H9 (cell line): ENCODE measurements around the gene UBE2D2. TPM values are rescaled to one million over a fixed set of nuclear protein-coding genes. Genes with fewer than 3 reads are reported as not detected.
A peak's percentile ranks its signal among the peaks of the same experiment; 100 is the strongest.

Experiments
- DNase-seq: peaks from one replicate; pipeline ENCODE4 v3.0.0-alpha.2; 2017
- H2AFZ ChIP-seq: one replicate; pipeline ENCODE4 v1.6.1; 2013; ENCODE audit warnings: mild to moderate bottlenecking, low read length, control low read depth, moderate library complexity
- H2AK5ac ChIP-seq: 2 replicates; pipeline ENCODE4 v1.6.1; 2013; ENCODE audit warnings: low read length, control low read depth, mixed read lengths; ENCODE audit not compliant: insufficient read length
- H2BK120ac ChIP-seq: one replicate; pipeline ENCODE4 v1.6.1; 2013; ENCODE audit warnings: low read depth, mild to moderate bottlenecking, low read length, control low read depth, inconsistent platforms; ENCODE audit not compliant: poor library complexity, severe bottlenecking
- H2BK12ac ChIP-seq: 2 replicates; pipeline ENCODE4 v1.6.1; 2013; ENCODE audit warnings: low read length, control low read depth, mixed read lengths, low read depth; ENCODE audit not compliant: insufficient read length
- H2BK15ac ChIP-seq: 2 replicates; pipeline ENCODE4 v1.6.1; 2013; ENCODE audit warnings: low read depth, low read length, control low read depth
- H2BK20ac ChIP-seq: one replicate; pipeline ENCODE4 v1.6.1; 2013; ENCODE audit warnings: low read depth, mild to moderate bottlenecking, low read length, control low read depth, inconsistent platforms; ENCODE audit not compliant: poor library complexity, severe bottlenecking
- H2BK5ac ChIP-seq: 2 replicates; pipeline ENCODE4 v1.6.1; 2013; ENCODE audit warnings: low read length, control low read depth, mixed read lengths; ENCODE audit not compliant: insufficient read length
- H3K14ac ChIP-seq: 2 replicates; pipeline ENCODE4 v1.6.1; 2013; ENCODE audit warnings: low read length, control low read depth; ENCODE audit not compliant: insufficient read depth
- H3K18ac ChIP-seq: 2 replicates; pipeline ENCODE4 v1.6.1; 2013; ENCODE audit warnings: low read depth, mild to moderate bottlenecking, mixed read lengths, low read length, control low read depth; ENCODE audit not compliant: insufficient read length
- H3K23ac ChIP-seq: 2 replicates; pipeline ENCODE4 v1.6.1; 2013; ENCODE audit warnings: low read length, control low read depth, mixed read lengths, low read depth; ENCODE audit not compliant: insufficient read length
- H3K23me2 ChIP-seq: 2 replicates; pipeline ENCODE4 v1.6.1; 2013; ENCODE audit warnings: low read depth, mild to moderate bottlenecking, mixed read lengths, low read length, control low read depth; ENCODE audit not compliant: insufficient read length, poor library complexity, severe bottlenecking
- H3K27ac ChIP-seq: 2 replicates; pipeline ENCODE4 v1.5.1; 2013; ENCODE audit warnings: low read length, control low read depth, mixed read lengths, low read depth; ENCODE audit not compliant: insufficient read length
- H3K27me3 ChIP-seq: 2 replicates; pipeline ENCODE4 v1.6.1; 2013; ENCODE audit warnings: low read length, control low read depth, inconsistent platforms; ENCODE audit not compliant: insufficient read depth
- H3K4ac ChIP-seq: 2 replicates; pipeline ENCODE4 v1.6.1; 2013; ENCODE audit warnings: low read depth, mild to moderate bottlenecking, control low read depth, inconsistent platforms, low read length, moderate library complexity
- H3K4me1 ChIP-seq: 2 replicates; pipeline ENCODE4 v1.6.1; 2013; ENCODE audit warnings: low read length, control low read depth, inconsistent platforms; ENCODE audit not compliant: insufficient read depth
- H3K4me2 ChIP-seq: 2 replicates; pipeline ENCODE4 v1.6.1; 2013; ENCODE audit warnings: low read length, control low read depth, mixed read lengths; ENCODE audit not compliant: insufficient read length, insufficient read depth
- H3K56ac ChIP-seq: 2 replicates; pipeline ENCODE4 v1.6.1; 2013; ENCODE audit warnings: low read depth, mild to moderate bottlenecking, mixed read lengths, low read length, control low read depth; ENCODE audit not compliant: insufficient read length
- H3K79me1 ChIP-seq: 2 replicates; pipeline ENCODE4 v1.6.1; 2013; ENCODE audit warnings: low read depth, mild to moderate bottlenecking, moderate library complexity, low read length, control low read depth, inconsistent platforms; ENCODE audit not compliant: insufficient read depth, poor library complexity, severe bottlenecking
- H3K79me2 ChIP-seq: 2 replicates; pipeline ENCODE4 v1.6.1; 2013; ENCODE audit warnings: low read length, control low read depth, inconsistent platforms; ENCODE audit not compliant: insufficient read depth
- H3K9ac ChIP-seq: 2 replicates; pipeline ENCODE4 v1.6.1; 2013; ENCODE audit warnings: low read length, control low read depth, mixed read lengths; ENCODE audit not compliant: insufficient read length; ENCODE audit errors: extremely low read depth
- H3K9me3 ChIP-seq: one replicate; pipeline ENCODE4 v1.6.1; 2013; ENCODE audit warnings: low read depth, low read length, inconsistent platforms; ENCODE audit not compliant: control insufficient read depth
- H3T11ph ChIP-seq: one replicate; pipeline ENCODE4 v1.6.1; 2013; ENCODE audit warnings: mild to moderate bottlenecking, low read length, control low read depth, inconsistent platforms
- H4K20me1 ChIP-seq: one replicate; pipeline ENCODE4 v1.6.1; 2013; ENCODE audit not compliant: control insufficient read depth, insufficient read length, insufficient read depth
- H4K5ac ChIP-seq: 2 replicates; pipeline ENCODE4 v1.6.1; 2013; ENCODE audit warnings: low read depth, mild to moderate bottlenecking, mixed read lengths, low read length, control low read depth; ENCODE audit not compliant: insufficient read length
- H4K8ac ChIP-seq: replicated peaks from 2 replicates; pipeline ENCODE4 v1.6.1; 2013; ENCODE audit warnings: low read length, control low read depth, mixed read lengths, low read depth; ENCODE audit not compliant: insufficient read length
- H4K91ac ChIP-seq: 2 replicates; pipeline ENCODE4 v1.6.1; 2013; ENCODE audit warnings: low read depth, mild to moderate bottlenecking, moderate library complexity, mixed read lengths, low read length, control low read depth; ENCODE audit not compliant: insufficient read length
- H3K27ac Mint-ChIP-seq, 3 experiments: 2 replicates in 2 of 3; 3 replicates in 1 of 3; pipeline ENCODE4 v1.8.0; 2020 to 2021; ENCODE audit warnings: mixed read lengths in 3 of 3, mild to moderate bottlenecking in 1 of 3, moderate library complexity in 1 of 3
- H3K27me3 Mint-ChIP-seq: 2 replicates; pipeline ENCODE4 v1.8.0; 2021; ENCODE audit warnings: low read depth, mild to moderate bottlenecking, moderate library complexity, mixed read lengths
- H3K36me3 Mint-ChIP-seq, 3 experiments: 2 replicates in 2 of 3; 3 replicates in 1 of 3; pipeline ENCODE4 v1.8.0; 2020 to 2021; ENCODE audit warnings: low read depth in 3 of 3, mixed read lengths in 3 of 3; ENCODE audit not compliant: insufficient read depth in 1 of 3
- H3K4me1 Mint-ChIP-seq, 2 experiments: 2 replicates each; pipeline ENCODE4 v1.8.0; 2020; ENCODE audit warnings: mixed read lengths in 2 of 2
- H3K4me3 Mint-ChIP-seq, 2 experiments: 2 replicates in 1 of 2; 3 replicates in 1 of 2; pipeline ENCODE4 v1.8.0; 2020 to 2021; ENCODE audit warnings: mild to moderate bottlenecking in 2 of 2, mixed read lengths in 2 of 2, moderate library complexity in 1 of 2
- H3K9me3 Mint-ChIP-seq, 2 experiments: 2 replicates in 1 of 2; 3 replicates in 1 of 2; pipeline ENCODE4 v1.8.0; 2020; ENCODE audit warnings: mild to moderate bottlenecking in 2 of 2, mixed read lengths in 2 of 2, moderate library complexity in 1 of 2
- CTCF ChIP-seq: fragments of 200-600 bp; sonication (generic); conservative IDR thresholded peaks from 3 replicates; pipeline ENCODE4 v1.8.0; 2021; ENCODE audit warnings: antibody characterized with exemption, mild to moderate bottlenecking
- WGBS: extraction: QIAGEN DNeasy Blood & Tissue Kit; methylation state at CpG from one replicate; pipeline ENCODE4 v1.1.7; 2013; ENCODE audit warnings: missing lambda C conversion rate, low lambda C conversion rate, mixed read lengths; ENCODE audit not compliant: insufficient read length; ENCODE audit errors: extremely low coverage; 5-methylcytosine and 5-hydroxymethylcytosine counted together
- total RNA-seq: library from RNA; stranded (reverse); gene quantifications from 2 replicates; pipeline ENCODE4 v1.2.1, GENCODE V29; 2021

UBE2D2 gene
- total RNA-seq, 1 experiment from 2014 or later: 236 TPM

- Histone ChIP-seq H3K9me3 (no peaks in the 10 kb centered on the region), H3K23ac (no peak overlapping the region), H3K9ac (no peak overlapping the region), H3K56ac (no peak overlapping the region), H3K79me2 (peaks cover 61% of the 10 kb centered on the region; the same call in 1 of the 2 replicates), H3K79me1 (peaks cover 16% of the 10 kb centered on the region), H4K91ac (no peak overlapping the region), H3T11ph (no peak overlapping the region), H2BK12ac (no peak overlapping the region), H4K8ac (no peak overlapping the region), H2BK20ac (no peak overlapping the region), H4K5ac (no peak overlapping the region), H2AFZ (no peak overlapping the region), H3K4ac (no peak overlapping the region), H3K27me3 (no peaks in the 10 kb centered on the region), H3K4me2 (no peak overlapping the region), H3K27ac (no peak overlapping the region), H3K23me2 (peaks cover 4% of the 10 kb centered on the region), H2AK5ac (no peak overlapping the region), H3K14ac (peak overlapping the region; percentile 17; the same call in 1 of the 2 replicates), H2BK5ac (no peak overlapping the region), H4K20me1 (peaks cover 5% of the 10 kb centered on the region), H3K4me1 (peaks cover 28% of the 10 kb centered on the region), H3K18ac (no peak overlapping the region), H2BK15ac (no peak overlapping the region), H2BK120ac (no peak overlapping the region)
- H3K36me3 Mint-ChIP-seq: peaks cover 0 to 19% (median 0%) of the 10 kb centered on the region in 3 experiments; a peak in 3 of 7 replicates
- TF ChIP-seq CTCF: no peak
- H3K4me1 Mint-ChIP-seq: peaks cover 54 to 66% of the 10 kb centered on the region in 2 experiments
- no peaks in the 10 kb centered on the region for H3K27me3 Mint-ChIP-seq
- no peaks in the 10 kb centered on the region for H3K9me3 Mint-ChIP-seq
- H3K4me3 Mint-ChIP-seq: peak overlapping the region in 1 of 2 experiments; percentile 23; a peak in 1 of 5 replicates
- no peak for DNase-seq
- no CpG with 5 or more reads among the region's 14 CpGs for WGBS
- peak overlapping the region in 1 of 3 experiments; percentile 47; a peak in 1 of 7 replicates for H3K27ac Mint-ChIP-seq
Observed at GRCh38 chr5:139660105-139660922, 99.2 kb downstream of the UBE2D2 start.
